Esophagus muscularis mucosa (tissue), 3 donors: ENCODE results near the gene TNKS2.

Experiments
- EP300 ChIP-seq: sonication (generic); formaldehyde crosslinking; IDR thresholded peaks from one replicate; pipeline ENCODE4 v1.6.1; 2017; ENCODE audit warnings: antibody characterized with exemption
- POLR2A ChIP-seq: fragments of 450-650 bp; IDR thresholded peaks from one replicate; pipeline ENCODE4 v1.6.1; 2017; ENCODE audit warnings: antibody characterized with exemption, moderate library complexity, mild to moderate bottlenecking, low read depth
- POLR2AphosphoS5 ChIP-seq, 2 donors: sonication (generic); formaldehyde crosslinking; IDR thresholded peaks; one replicate each; pipeline ENCODE4 v1.6.1; 2017; ENCODE audit warnings: antibody characterized with exemption in 2 of 2

GRCh38 chr10:91788527-91788926 lies 9.7 kb upstream of the TNKS2 start:
- TF ChIP-seq POLR2AphosphoS5 (IDR thresholded peaks at IDR 0.05), result no peak
- no peak for TF ChIP-seq EP300
- TF ChIP-seq POLR2A, result no peak
